SK-N-SH (cell line): Measurements from ENCODE around the gene HIGD1B. TPM values are rescaled to one million over a fixed set of nuclear protein-coding genes. Genes with fewer than 3 reads are reported as not detected.

Experiments used
- CTCF ChIA-PET: fragments of 300-600, 350-600 bp; formaldehyde crosslinking; extraction: SDS; loops from one replicate; lab custom pipeline; 2021; lab: Yijun Ruan, JAX
- POLR2A ChIA-PET: fragments of 350-600 bp; sonication (Branson Sonifier 250); formaldehyde crosslinking; extraction: SDS; loops from one replicate; lab custom pipeline; 2020; ENCODE audit warnings: antibody characterized with exemption, inconsistent platforms; lab: Yijun Ruan, JAX
- DNase-seq: peaks from one replicate; pipeline ENCODE4 v3.0.0; 2012
- H2AFZ ChIP-seq: fragments of 200-600 bp; sonication (generic); 2 replicates; pipeline ENCODE4 v1.8.1; 2016; ENCODE audit warnings: antibody characterized with exemption, mild to moderate bottlenecking, low read depth
- H3F3A ChIP-seq: fragments of 200-600 bp; sonication (generic); replicated peaks from 2 replicates; pipeline ENCODE3; 2016; ENCODE audit warnings: antibody characterized with exemption, mild to moderate bottlenecking; ENCODE audit not compliant: insufficient read depth
- H3K27ac ChIP-seq, 2 experiments: fragments of 200-500 bp in 1 of 2; fragments of 200-600 bp in 1 of 2; sonication (Bioruptor generic) in 1 of 2; sonication (generic), shearing (Covaris generic) in 1 of 2; 2 replicates each; pipeline versions ENCODE4 v1.5.1 to v1.6.1; 2014 to 2016; ENCODE audit warnings: low read depth in 2 of 2, inconsistent platforms in 1 of 2, low read length in 1 of 2, mild to moderate bottlenecking in 1 of 2, mixed read lengths in 1 of 2
- H3K27me3 ChIP-seq: fragments of 200-600 bp; sonication (generic), shearing (Covaris generic); 2 replicates; pipeline ENCODE4 v1.6.1; 2016; ENCODE audit warnings: mixed run types; ENCODE audit not compliant: insufficient read depth
- H3K36me3 ChIP-seq, 2 experiments: fragments of 200-500 bp in 1 of 2; fragments of 200-600 bp in 1 of 2; sonication (Bioruptor generic) in 1 of 2; sonication (generic) in 1 of 2; replicated peaks in 1 of 2; 2 replicates each; pipeline versions ENCODE3 to v1.5.1; 2014 to 2016; ENCODE audit warnings: low read length in 1 of 2, mild to moderate bottlenecking in 1 of 2; ENCODE audit not compliant: insufficient read depth in 2 of 2, control insufficient read depth in 1 of 2
- H3K4me1 ChIP-seq, 2 experiments: fragments of 200-500 bp in 1 of 2; fragments of 200-600 bp in 1 of 2; sonication (Bioruptor generic) in 1 of 2; sonication (generic), shearing (Covaris generic) in 1 of 2; 2 replicates each; pipeline versions ENCODE4 v1.5.1 to v1.6.1; 2014 to 2016; ENCODE audit warnings: low read depth in 1 of 2, low read length in 1 of 2, mixed run types in 1 of 2; ENCODE audit not compliant: insufficient read depth in 2 of 2, control insufficient read depth in 1 of 2
- H3K4me2 ChIP-seq: fragments of 200-600 bp; sonication (generic), shearing (Covaris generic); 2 replicates; pipeline ENCODE4 v1.6.1; 2017; ENCODE audit warnings: mixed run types
- H3K4me3 ChIP-seq, 2 experiments: fragments of 200-500 bp in 1 of 2; fragments of 200-600 bp in 1 of 2; sonication (Bioruptor generic) in 1 of 2; sonication (generic), shearing (Covaris generic) in 1 of 2; 2 replicates each; pipeline versions ENCODE4 v1.5.1 to v1.8.1; 2014 to 2016; ENCODE audit warnings: low read depth in 2 of 2, inconsistent platforms in 1 of 2, low read length in 1 of 2, mild to moderate bottlenecking in 1 of 2, mixed read lengths in 1 of 2, moderate library complexity in 1 of 2
- H3K79me2 ChIP-seq: fragments of 200-600 bp; sonication (generic); 2 replicates; pipeline ENCODE4 v1.8.1; 2017; ENCODE audit warnings: mild to moderate bottlenecking; ENCODE audit not compliant: insufficient read depth
- H3K9ac ChIP-seq: fragments of 200-600 bp; sonication (generic); 2 replicates; pipeline ENCODE4 v1.6.1; 2017; ENCODE audit warnings: mixed run types
- H3K9me2 ChIP-seq: fragments of 200-600 bp; sonication (generic); 2 replicates; pipeline ENCODE4 v1.6.1; 2017; ENCODE audit warnings: mixed run types
- H3K9me3 ChIP-seq: fragments of 200-600 bp; sonication (generic); 2 replicates; pipeline ENCODE4 v1.6.1; 2017; ENCODE audit warnings: mixed run types, mild to moderate bottlenecking, moderate library complexity
- H4K20me1 ChIP-seq: fragments of 200-600 bp; sonication (generic); 2 replicates; pipeline ENCODE4 v1.6.1; 2017; ENCODE audit warnings: mild to moderate bottlenecking, mixed run types; ENCODE audit not compliant: insufficient read depth
- CHD2 ChIP-seq: fragments of 150-350 bp; IDR thresholded peaks from 2 replicates; pipeline ENCODE4 v1.6.1; 2018; ENCODE audit warnings: low read length; ENCODE audit not compliant: partially characterized antibody
- ELF1 ChIP-seq: IDR thresholded peaks from 2 replicates; pipeline ENCODE4 v1.4.0; 2012
- EP300 ChIP-seq, 2 experiments: IDR thresholded peaks; 2 replicates each; pipeline versions ENCODE4 v1.4.0 to v1.6.1; 2012; ENCODE audit warnings: borderline replicate concordance in 1 of 2, low read depth in 1 of 2, low read length in 1 of 2
- FOSL2 ChIP-seq: IDR thresholded peaks from 2 replicates; pipeline ENCODE4 v1.4.0; 2012; ENCODE audit warnings: low read depth, mild to moderate bottlenecking, moderate library complexity, borderline replicate concordance
- IRF3 ChIP-seq: fragments of 150-350 bp; IDR thresholded peaks from 2 replicates; pipeline ENCODE4 v1.6.1; 2016; ENCODE audit warnings: mild to moderate bottlenecking, low read depth, low read length
- JUND ChIP-seq: IDR thresholded peaks from 2 replicates; pipeline ENCODE4 v1.4.0; 2012
- MEF2A ChIP-seq: IDR thresholded peaks from 2 replicates; pipeline ENCODE4 v1.4.0; 2012; ENCODE audit warnings: low read depth, borderline replicate concordance
- MXI1 ChIP-seq: IDR thresholded peaks from 2 replicates; pipeline ENCODE4 v1.6.1; 2012; ENCODE audit warnings: mild to moderate bottlenecking, low read depth, low read length, improper control_type of control experiment
- NFIC ChIP-seq: IDR thresholded peaks from 2 replicates; pipeline ENCODE4 v1.4.0; 2012; ENCODE audit warnings: borderline replicate concordance
- PBX3 ChIP-seq: IDR thresholded peaks from 2 replicates; pipeline ENCODE4; 2012
- POLR2AphosphoS5 ChIP-seq: IDR thresholded peaks from 2 replicates; pipeline ENCODE4 v1.6.1; 2012; ENCODE audit warnings: low read depth, low read length
- RAD21 ChIP-seq: IDR thresholded peaks from 2 replicates; pipeline ENCODE4 v1.6.1; 2012; ENCODE audit warnings: mild to moderate bottlenecking, low read length
- SMC3 ChIP-seq: IDR thresholded peaks from 2 replicates; pipeline ENCODE4 v1.6.1; 2012; ENCODE audit warnings: low read depth, low read length, improper control_type of control experiment
- TCF12 ChIP-seq: IDR thresholded peaks from 2 replicates; pipeline ENCODE4 v1.4.0; 2012
- USF1 ChIP-seq: IDR thresholded peaks from 2 replicates; pipeline ENCODE4 v1.4.0; 2012; ENCODE audit warnings: low read depth, borderline replicate concordance
- USF2 ChIP-seq: fragments of 150-350 bp; IDR thresholded peaks from 2 replicates; pipeline ENCODE4 v1.6.1; 2017; ENCODE audit warnings: antibody characterized with exemption, low read length, low read depth, borderline replicate concordance
- YY1 ChIP-seq: IDR thresholded peaks from 2 replicates; pipeline ENCODE4 v1.4.0; 2012; ENCODE audit warnings: low read depth, mild to moderate bottlenecking
- ZBTB33 ChIP-seq: IDR thresholded peaks from 2 replicates; pipeline ENCODE4 v1.4.0; 2012; ENCODE audit warnings: low read depth, borderline replicate concordance
- WGBS: methylation state at CpG from one replicate; pipeline ENCODE4 v1.1.6; 2017; ENCODE audit warnings: low lambda C conversion rate; 5-methylcytosine and 5-hydroxymethylcytosine counted together
- polyA plus RNA-seq, 3 experiments: library from polyadenylated mRNA; depleted of rRNA; stranded (reverse); fragments of >200 nt; gene quantifications; 2 replicates each; pipeline ENCODE4 v1.2.3, GENCODE V29; 2012

The HIGD1B gene
- polyA plus RNA-seq, 1 of the 3 experiments (the other 2 are of a cell fraction) = not detected

GRCh38 chr17:44862278-44862914 is 14.7 kb downstream of the HIGD1B start:
- ChIA-PET POLR2A (interaction anchor here (0.6 kb wide), 1 partner anchor 35 kb away, joined by 3 read pairs; no protein-coding TSS in a partner anchor), CTCF (interaction anchor here (0.9 to 11.1 kb wide), 3 partner anchors 11 to 83 kb away, joined by 3 to 420 read pairs (median 117); no protein-coding TSS in a partner anchor)
- no peak overlapping the region for H3K4me3 ChIP-seq
- H3F3A ChIP-seq = peaks cover 17% of the 10 kb centered on the region
- no peaks in the 10 kb centered on the region for H4K20me1 ChIP-seq
- DNase-seq = no peak
- H3K9me3 ChIP-seq = no peaks in the 10 kb centered on the region
- H2AFZ ChIP-seq = no peak overlapping the region
- H3K27ac ChIP-seq = no peak overlapping the region
- peaks cover 52 to 81% of the 10 kb centered on the region in 2 experiments for H3K36me3 ChIP-seq
- H3K9me2 ChIP-seq = no peaks in the 10 kb centered on the region
- no peak overlapping the region for H3K9ac ChIP-seq
- no peak overlapping the region for H3K4me2 ChIP-seq
- no peaks in the 10 kb centered on the region for H3K79me2 ChIP-seq
- no peaks in the 10 kb centered on the region for H3K4me1 ChIP-seq
- WGBS = 95% methylated on average over 9 of the region's 9 CpGs
- H3K27me3 ChIP-seq = 0 out of 2 replicates have a peak, but pooled peaks cover 3% of the 10 kb centered on the region
- TF ChIP-seq JUND (no peak), USF2 (no peak), CHD2 (no peak), NFIC (0 out of 2 replicates have a peak, but pooled peaks have one; percentile 11)

- 93% methylated on average over 12 of the region's 12 CpGs for WGBS
- DNase-seq = no peak
- TF ChIP-seq ELF1 = no peak
- TF ChIP-seq RAD21 = no peak
- TF ChIP-seq MXI1 = no peak
- TF ChIP-seq USF1 = no peak
- TF ChIP-seq EP300 (IDR thresholded peaks at IDR 0.05; ENCODE audit: borderline replicate concordance in 1 of 2, low read depth in 1 of 2, low read length in 1 of 2) = no peak
- TF ChIP-seq FOSL2 = no peak
- no peak for TF ChIP-seq POLR2AphosphoS5
- no peak for TF ChIP-seq SMC3
- no peak for TF ChIP-seq PBX3
- TF ChIP-seq NFIC = no peak
- TF ChIP-seq ZBTB33 = no peak
- no peak for TF ChIP-seq USF2
- no peak for TF ChIP-seq TCF12
- TF ChIP-seq IRF3 = no peak
- no peak for TF ChIP-seq MEF2A
- no peak for TF ChIP-seq YY1
Measured at GRCh38 chr17:44863061-44863918, 15.6 kb downstream of the HIGD1B start.

More at GRCh38 chr17:44863061-44863918, 15.6 kb downstream of the HIGD1B start:
- H4K20me1 ChIP-seq = no peaks in the 10 kb centered on the region
- no peaks in the 10 kb centered on the region for H3K9me3 ChIP-seq
- no peak overlapping the region for H3K9ac ChIP-seq
- no peak overlapping the region for H2AFZ ChIP-seq
- H3K27ac ChIP-seq = no peak overlapping the region
- H3K79me2 ChIP-seq = no peaks in the 10 kb centered on the region
- CTCF ChIA-PET = interaction anchor here (0.5 to 11.1 kb wide), 5 partner anchors 13 to 272 kb away, joined by 3 to 420 read pairs (median 5); no protein-coding TSS in a partner anchor
- H3K27me3 ChIP-seq = 0 out of 2 replicates have a peak, but pooled peaks cover 3% of the 10 kb centered on the region
- H3K4me1 ChIP-seq = no peaks in the 10 kb centered on the region
- H3K4me3 ChIP-seq = no peak overlapping the region
- no peaks in the 10 kb centered on the region for H3K9me2 ChIP-seq
- peaks cover 56 to 75% of the 10 kb centered on the region in 2 experiments for H3K36me3 ChIP-seq
- H3K4me2 ChIP-seq = no peak overlapping the region
- POLR2A ChIA-PET = interaction anchor here (0.6 kb wide), 1 partner anchor 243 kb away, joined by 3 read pairs; no protein-coding TSS in a partner anchor
- H3F3A ChIP-seq = peaks cover 21% of the 10 kb centered on the region
